HG03025 (cell line): ENCODE measurements around the gene ARAP3.
"Not testable (repeated sequence)": the region's sequence is repeated elsewhere in the genome, so short reads cannot be mapped to it uniquely, and the experiment has no call there.

Experiments
- ATAC-seq: cut with Tn5 transposase; IDR thresholded peaks from one replicate; pipeline ENCODE4 v1.9.1; 2021; ENCODE audit warnings: mild to moderate bottlenecking, moderate library complexity; ENCODE audit not compliant: unreplicated experiment, low FRiP score

Gene ARAP3

GRCh38 chr5:141618030-141618803 lies 63.8 kb downstream of the ARAP3 start:
- ATAC-seq, result peak; percentile 19

GRCh38 chr5:141617682-141618029 lies 64.4 kb downstream of the ARAP3 start:
- ATAC-seq, result no peak

GRCh38 chr5:141617128-141617527 lies 64.9 kb downstream of the ARAP3 start:
- ATAC-seq, result no peak

GRCh38 chr5:141615991-141616720 lies 65.9 kb downstream of the ARAP3 start:
- no peak for ATAC-seq

GRCh38 chr5:141613344-141613743 lies 68.7 kb downstream of the ARAP3 start:
- no peak for ATAC-seq

GRCh38 chr5:141611289-141611688 lies 70.7 kb downstream of the ARAP3 start:
- no peak for ATAC-seq

GRCh38 chr5:141609921-141610320 lies 72.1 kb downstream of the ARAP3 start:
- ATAC-seq, result not testable (repeated sequence)

- ATAC-seq, result no peak
These were observed 73.0 kb downstream of the ARAP3 start for GRCh38 chr5:141609044-141609443.

GRCh38 chr5:141608557-141608956 lies 73.5 kb downstream of the ARAP3 start:
- no peak for ATAC-seq

- no peak for ATAC-seq
These were observed 74.0 kb downstream of the ARAP3 start for GRCh38 chr5:141608046-141608445.

- ATAC-seq, result peak; percentile 91
These were observed 76.3 kb downstream of the ARAP3 start for GRCh38 chr5:141605523-141606277.

- no peak for ATAC-seq
These were observed 77.9 kb downstream of the ARAP3 start for GRCh38 chr5:141603923-141604717.
